GM10847 (cell line): ENCODE measurements around the gene FGD6.

ENCODE experiments used
- POLR2A ChIP-seq: IDR thresholded peaks from 2 replicates; pipeline ENCODE4 v1.6.1; 2011; ENCODE audit not compliant: insufficient read length; ENCODE audit errors: extremely low read depth

The FGD6 gene

GRCh38 chr12:95124106-95124505 lies 93.2 kb downstream of the FGD6 start:
- TF ChIP-seq POLR2A: no peak

DNA sequence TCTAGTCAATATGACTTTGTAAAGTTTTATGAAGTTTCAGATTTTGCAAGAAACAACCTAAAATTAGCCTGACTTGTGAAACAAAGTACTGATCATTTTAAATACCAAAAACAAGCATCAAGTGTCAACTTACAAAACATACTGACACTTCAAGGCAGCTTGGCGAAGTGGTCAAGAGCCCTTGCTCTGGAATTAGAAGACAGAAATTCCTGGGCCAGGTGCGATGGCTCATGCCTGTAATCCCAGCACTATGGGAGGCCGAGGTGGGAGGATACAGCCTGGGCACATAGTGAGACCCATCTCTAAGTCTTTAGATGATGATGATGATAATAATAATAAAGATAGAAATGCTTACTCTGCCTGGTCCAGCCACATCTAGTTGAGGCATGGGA lies 98.5 kb downstream of the FGD6 start:
- TF ChIP-seq POLR2A: no peak

DNA sequence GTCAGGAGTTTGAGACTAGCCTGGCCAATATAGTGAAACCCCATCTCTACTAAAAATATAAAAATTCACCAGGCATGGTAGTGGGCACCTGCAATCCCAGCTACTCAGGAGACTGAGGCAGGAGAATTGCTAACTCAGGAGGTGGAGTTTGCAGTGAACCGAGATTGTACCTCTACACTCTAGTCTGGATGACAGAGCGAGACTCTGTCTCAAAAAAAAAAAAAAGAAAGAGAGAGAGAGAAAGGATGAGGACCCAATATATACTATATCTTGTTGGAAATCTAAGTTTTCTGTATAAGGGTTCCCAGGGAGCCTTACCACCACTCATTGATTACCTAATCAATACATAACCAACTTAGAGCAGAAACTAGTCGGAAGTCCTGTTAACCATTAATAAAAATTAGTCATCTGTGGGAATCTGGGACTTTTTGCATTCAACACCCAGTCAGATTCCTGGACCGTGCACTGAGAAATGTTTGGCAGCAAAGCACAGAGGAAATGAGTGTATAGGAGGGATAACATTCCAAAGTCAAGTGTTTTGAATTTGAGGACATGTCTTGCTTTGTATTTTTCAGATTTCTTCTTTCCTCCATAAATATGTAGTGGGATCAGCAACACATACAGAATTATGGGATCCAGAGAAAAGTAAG lies 99.0 kb downstream of the FGD6 start:
- TF ChIP-seq POLR2A: no peak

GRCh38 chr12:95117178-95117599 lies 100.1 kb downstream of the FGD6 start:
- no peak for TF ChIP-seq POLR2A

- TF ChIP-seq POLR2A: no peak
Observed at GRCh38 chr12:95116773-95117172, 100.5 kb downstream of the FGD6 start.

DNA sequence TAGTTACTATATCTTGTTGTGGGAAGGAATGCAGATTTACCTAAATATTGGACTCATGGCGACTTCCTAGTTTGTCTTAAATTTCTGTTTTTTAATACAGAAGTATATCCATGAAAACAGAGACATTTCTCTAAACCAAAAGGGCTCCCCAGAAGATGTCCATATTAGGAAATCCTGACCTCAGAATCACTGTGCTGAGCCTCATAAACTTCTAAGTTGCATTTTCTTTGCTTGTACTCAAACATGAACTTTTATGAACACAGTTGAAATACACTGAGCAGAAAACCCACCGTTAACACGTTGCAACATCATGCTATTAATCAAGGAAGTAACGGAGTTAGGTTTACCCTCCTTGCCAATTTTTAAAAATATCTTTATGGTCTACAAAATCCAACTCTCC lies 100.9 kb downstream of the FGD6 start:
- TF ChIP-seq POLR2A: no peak

DNA sequence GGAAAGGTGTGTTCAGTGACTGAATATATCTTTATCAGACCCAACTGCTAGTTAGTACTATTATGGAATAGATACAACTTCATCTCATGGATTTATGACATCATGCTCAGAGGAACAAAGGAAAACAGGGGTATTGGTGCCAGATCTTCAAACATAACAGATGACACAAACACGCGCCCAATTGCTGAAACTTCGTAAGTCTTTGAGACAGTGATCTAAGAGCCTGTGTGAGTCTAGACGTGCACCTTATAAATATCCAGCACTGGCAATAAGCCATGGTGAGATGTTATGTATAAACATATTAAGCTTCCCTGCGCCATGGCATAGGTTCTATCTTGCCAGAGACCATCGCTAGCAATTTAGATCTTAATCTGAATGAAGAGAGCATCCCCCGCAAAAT lies 101.6 kb downstream of the FGD6 start:
- TF ChIP-seq POLR2A: no peak

- TF ChIP-seq POLR2A: no peak
Observed at GRCh38 chr12:95114766-95115405, 102.4 kb downstream of the FGD6 start.

DNA sequence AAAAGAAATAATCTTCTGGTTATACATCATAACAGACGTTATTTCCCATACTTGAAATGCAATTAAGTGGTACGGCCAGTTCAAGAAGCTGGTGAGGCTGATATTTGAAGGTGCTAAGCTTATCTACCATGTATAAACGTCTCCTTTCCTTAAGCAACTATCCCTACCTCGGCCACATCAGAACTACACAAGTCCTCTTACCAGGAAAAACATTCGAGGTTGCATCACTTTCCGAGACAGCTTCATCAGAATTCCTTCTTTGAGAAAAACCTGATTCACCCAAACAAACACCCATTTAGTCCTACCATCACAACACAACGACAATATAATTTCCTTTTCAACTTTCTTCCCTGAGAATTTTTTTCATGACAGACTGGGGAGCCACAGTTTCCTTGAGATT lies 109.9 kb downstream of the FGD6 start:
- no peak for TF ChIP-seq POLR2A

- no peak for TF ChIP-seq POLR2A
Observed at GRCh38 chr12:95105540-95105939, 111.7 kb downstream of the FGD6 start.

DNA sequence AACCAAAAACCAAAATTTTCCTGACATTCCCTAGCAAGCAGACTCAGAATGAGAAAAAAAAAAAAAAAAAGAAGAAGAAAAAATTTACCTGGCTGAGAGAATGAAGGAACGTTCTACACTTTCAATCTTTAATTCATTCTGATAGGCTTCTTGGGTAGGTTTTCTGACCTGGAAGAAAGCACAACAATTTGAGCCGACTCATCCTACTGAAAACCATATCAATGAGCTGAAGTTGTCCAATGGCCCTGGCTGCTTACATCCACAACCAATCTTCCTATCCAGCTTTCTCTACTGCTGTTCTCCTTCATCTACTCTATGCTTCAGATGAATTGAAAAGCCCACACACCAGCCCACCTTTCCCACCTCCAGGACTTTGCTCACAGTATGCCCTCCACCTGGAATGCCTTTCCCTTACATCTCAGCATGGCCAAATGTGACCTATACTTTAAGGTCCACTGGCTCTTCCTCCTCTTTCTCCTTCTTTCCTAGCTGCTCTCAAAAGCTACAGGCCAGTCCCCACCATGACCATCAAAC lies 112.3 kb downstream of the FGD6 start:
- TF ChIP-seq POLR2A: no peak

DNA sequence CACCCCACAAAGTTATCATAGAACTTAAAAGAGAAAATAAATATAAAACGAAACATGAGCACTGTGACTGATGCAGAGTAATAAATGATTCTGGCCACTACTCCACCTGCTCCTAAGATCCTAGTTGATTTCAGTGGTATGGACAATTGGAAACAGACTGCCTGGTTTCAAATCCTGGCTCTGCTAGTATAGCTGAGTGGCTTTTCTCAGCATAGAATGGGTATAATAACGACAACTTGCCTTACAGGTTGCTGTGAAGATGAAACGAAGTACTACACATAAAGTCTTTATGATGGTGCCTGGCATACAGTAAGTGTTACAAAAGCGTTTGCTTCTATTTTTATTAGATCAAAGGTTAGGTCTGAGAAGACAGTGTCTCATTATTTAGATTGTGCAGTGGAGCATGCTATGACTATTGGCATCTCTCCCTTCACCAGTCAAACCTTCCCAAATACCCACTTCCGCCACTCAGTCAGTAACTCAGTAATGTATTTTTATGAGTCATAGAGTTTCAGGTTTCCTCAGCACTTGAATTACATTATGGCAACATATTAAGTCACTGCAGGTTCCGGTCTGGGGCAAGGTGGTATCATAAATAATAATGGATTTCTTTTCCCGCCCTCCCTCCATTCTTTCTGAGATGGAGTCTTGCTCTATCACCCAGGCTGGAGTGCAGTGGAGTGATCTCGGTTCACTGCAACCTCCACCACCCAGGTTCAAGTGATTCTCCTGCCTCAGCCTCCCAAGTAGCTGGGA lies 114.2 kb downstream of the FGD6 start:
- TF ChIP-seq POLR2A: no peak

GRCh38 chr12:95100264-95101190 lies 116.7 kb downstream of the FGD6 start:
- TF ChIP-seq POLR2A: no peak

- TF ChIP-seq POLR2A: no peak
Observed at GRCh38 chr12:95099270-95099790, 117.9 kb downstream of the FGD6 start.

GRCh38 chr12:95096852-95097251 lies 120.4 kb downstream of the FGD6 start:
- no peak for TF ChIP-seq POLR2A
